CD14-positive monocyte (primary cell): ENCODE results near the gene GRK7. TPM values are rescaled to one million over a fixed set of nuclear protein-coding genes. Genes with fewer than 3 reads are reported as not detected.
A peak's percentile ranks its signal among the peaks of the same experiment; 100 is the strongest.

ENCODE experiments used
- DNase-seq, 3 donors: peaks; one replicate each; pipeline ENCODE4 v3.0.0-alpha.2; 2011 to 2022
- H2AFZ ChIP-seq: 2 replicates; pipeline ENCODE4 v1.6.0; 2012; ENCODE audit warnings: mild to moderate bottlenecking, low read depth, low read length, inconsistent platforms; ENCODE audit not compliant: insufficient read depth, poor library complexity, severe bottlenecking
- H3K27ac ChIP-seq, 2 donors: 1 replicate in 1 of 2; 2 replicates in 1 of 2; pipeline ENCODE4 v1.5.1; 2012 to 2013; ENCODE audit warnings: low read length in 2 of 2, control low read depth in 1 of 2, inconsistent platforms in 1 of 2, low read depth in 1 of 2, mild to moderate bottlenecking in 1 of 2
- H3K27me3 ChIP-seq, 2 donors: one replicate each; pipeline versions ENCODE4 v1.6.0 to v1.6.1; 2011 to 2013; ENCODE audit warnings: low read length in 2 of 2; ENCODE audit not compliant: control insufficient read depth in 2 of 2, insufficient read depth in 2 of 2
- H3K36me3 ChIP-seq, 2 donors: replicated peaks in 1 of 2; 1 replicate in 1 of 2; 2 replicates in 1 of 2; pipeline versions ENCODE4 v1.5.1 to v1.6.1; 2012 to 2013; ENCODE audit warnings: low read length in 2 of 2, control low read depth in 1 of 2, inconsistent platforms in 1 of 2, mild to moderate bottlenecking in 1 of 2; ENCODE audit not compliant: insufficient read depth in 2 of 2, control insufficient read depth in 1 of 2
- H3K4me1 ChIP-seq, 2 donors: 1 replicate in 1 of 2; 2 replicates in 1 of 2; pipeline versions ENCODE4 v1.5.1 to v1.6.1; 2012 to 2013; ENCODE audit warnings: low read length in 2 of 2, control low read depth in 1 of 2, inconsistent platforms in 1 of 2, mild to moderate bottlenecking in 1 of 2, moderate library complexity in 1 of 2; ENCODE audit not compliant: insufficient read depth in 2 of 2, control insufficient read depth in 1 of 2
- H3K4me2 ChIP-seq: replicated peaks from 2 replicates; pipeline ENCODE3; 2012; ENCODE audit warnings: low read length, moderate library complexity, mild to moderate bottlenecking; ENCODE audit not compliant: poor library complexity, severe bottlenecking; ENCODE audit errors: extremely low read depth
- H3K4me3 ChIP-seq, 3 experiments: fragments of 200-600 bp in 1 of 3; sonication (generic) in 1 of 3; replicated peaks in 1 of 3; 1 replicate in 2 of 3; 2 replicates in 1 of 3; pipeline ENCODE4 v1.5.1; 2011 to 2013; ENCODE audit warnings: low read length in 3 of 3, mild to moderate bottlenecking in 3 of 3, control low read depth in 2 of 3, low read depth in 2 of 3, inconsistent platforms in 1 of 3, moderate library complexity in 1 of 3
- H3K79me2 ChIP-seq: 2 replicates; pipeline ENCODE4 v1.6.0; 2012; ENCODE audit warnings: mild to moderate bottlenecking, control low read depth, inconsistent platforms, low read length, moderate library complexity; ENCODE audit not compliant: insufficient read depth
- H3K9ac ChIP-seq: 2 replicates; pipeline ENCODE4 v1.6.0; 2017; ENCODE audit warnings: low read length, mild to moderate bottlenecking; ENCODE audit not compliant: insufficient read depth, poor library complexity, severe bottlenecking
- H3K9me3 ChIP-seq, 2 donors: replicated peaks in 1 of 2; 1 replicate in 1 of 2; 2 replicates in 1 of 2; pipeline versions ENCODE4 v1.5.1 to v1.6.1; 2012 to 2013; ENCODE audit warnings: low read length in 2 of 2, control low read depth in 1 of 2; ENCODE audit not compliant: control insufficient read depth in 1 of 2, insufficient read depth in 1 of 2
- H4K20me1 ChIP-seq: 2 replicates; pipeline ENCODE4 v1.6.0; 2012; ENCODE audit warnings: mild to moderate bottlenecking, low read length, control low read depth, moderate library complexity; ENCODE audit not compliant: insufficient read depth
- H3K27ac Mint-ChIP-seq, 7 donors: one replicate each; pipeline ENCODE4 v1.8.0; 2020; ENCODE audit warnings: mild to moderate bottlenecking in 7 of 7, mixed read lengths in 7 of 7, moderate library complexity in 6 of 7, inconsistent platforms in 2 of 7
- H3K27me3 Mint-ChIP-seq, 3 donors: one replicate each; pipeline ENCODE4 v1.8.0; 2021 to 2022; ENCODE audit warnings: low read depth in 3 of 3, mild to moderate bottlenecking in 3 of 3, mixed read lengths in 3 of 3, moderate library complexity in 3 of 3, inconsistent platforms in 1 of 3
- H3K36me3 Mint-ChIP-seq, 2 donors: one replicate each; pipeline ENCODE4 v1.8.0; 2020; ENCODE audit warnings: mixed read lengths in 2 of 2, inconsistent platforms in 1 of 2, mild to moderate bottlenecking in 1 of 2
- H3K4me1 Mint-ChIP-seq: one replicate; pipeline ENCODE4 v1.8.0; 2020; ENCODE audit warnings: mild to moderate bottlenecking, mixed read lengths
- H3K4me3 Mint-ChIP-seq, 2 donors: one replicate each; pipeline ENCODE4 v1.8.0; 2020; ENCODE audit warnings: mild to moderate bottlenecking in 2 of 2, mixed read lengths in 2 of 2, moderate library complexity in 1 of 2
- H3K9me3 Mint-ChIP-seq, 7 donors: one replicate each; pipeline ENCODE4 v1.8.0; 2020 to 2022; ENCODE audit warnings: mixed read lengths in 7 of 7, mild to moderate bottlenecking in 6 of 7, moderate library complexity in 6 of 7, inconsistent platforms in 2 of 7
- CTCF ChIP-seq: fragments of 200-600 bp; IDR thresholded peaks from one replicate; pipeline ENCODE4 v1.8.0; 2022; ENCODE audit warnings: antibody characterized with exemption, mild to moderate bottlenecking
- WGBS: methylation state at CpG from one replicate; pipeline ENCODE4 v1.1.5; 2013; ENCODE audit warnings: missing lambda C conversion rate; ENCODE audit not compliant: insufficient coverage; 5-methylcytosine and 5-hydroxymethylcytosine counted together
- intact Hi-C, 2 donors: fragments of 100-400 bp; cut with micrococcal nuclease; formaldehyde crosslinking; loops; one replicate each; pipeline versions ENCODE4 v1.15.0 to v1.15.1; 2023
- polyA plus RNA-seq, 3 donors: library from polyadenylated mRNA; depleted of rRNA in 1 of 3; unstranded in 2 of 3; stranded (reverse) in 1 of 3; fragments of 300-500 nt in 2 of 3; fragments of >200 nt in 1 of 3; fragmentation: Illumina TruSeq in 2 of 3; gene quantifications; 1 replicate in 2 of 3; 2 replicates in 1 of 3; pipeline ENCODE4 v1.2.3, GENCODE V29; 2012 to 2021

The GRK7 gene
- polyA plus RNA-seq, 3 donors, result 0.04 to 0.07 TPM; not detected in 1

- Histone ChIP-seq H3K27ac (no peak overlapping the region), H3K4me2 (no peak overlapping the region), H2AFZ (no peak overlapping the region), H3K9me3 (no peaks in the 10 kb centered on the region), H3K36me3 (no peaks in the 10 kb centered on the region), H4K20me1 (no peaks in the 10 kb centered on the region), H3K4me1 (no peaks in the 10 kb centered on the region), H3K4me3 (no peak overlapping the region), H3K27me3 (no peaks in the 10 kb centered on the region), H3K9ac (no peak overlapping the region), H3K79me2 (no peaks in the 10 kb centered on the region)
- Mint-ChIP-seq H3K4me1 (peaks cover 12% of the 10 kb centered on the region), H3K9me3 (peaks cover 0 to 2% (median 0%) of the 10 kb centered on the region in 7 donors), H3K27me3 (peaks cover 0 to 4% (median under 1%) of the 10 kb centered on the region in 3 donors), H3K4me3 (no peak overlapping the region), H3K36me3 (no peaks in the 10 kb centered on the region), H3K27ac (no peak overlapping the region)
- DNase-seq, result no peak
- intact Hi-C loops, result no loop called here
- no peak for TF ChIP-seq CTCF
Observed at GRCh38 chr3:141723255-141723654, 40.0 kb upstream of the GRK7 start.

- H3K9ac ChIP-seq, result no peak overlapping the region
- intact Hi-C loops, result no loop called here
- H3K27ac ChIP-seq, result no peak overlapping the region
- H3K9me3 ChIP-seq, result no peaks in the 10 kb centered on the region
- peaks cover 12% of the 10 kb centered on the region for H3K4me1 Mint-ChIP-seq
- peak overlapping the region; percentile 33 for H2AFZ ChIP-seq
- TF ChIP-seq CTCF, result no peak
- no peak overlapping the region for H3K4me3 ChIP-seq
- whole genome bisulfite sequencing, result 100% methylated on average over 1 of the region's 1 CpG
- H3K4me2 ChIP-seq, result no peak overlapping the region
- H3K27ac Mint-ChIP-seq, result no peak overlapping the region
- H3K36me3 ChIP-seq, result no peaks in the 10 kb centered on the region
- no peaks in the 10 kb centered on the region for H3K36me3 Mint-ChIP-seq
- no peaks in the 10 kb centered on the region for H3K79me2 ChIP-seq
- peaks cover 0 to 4% (median 0%) of the 10 kb centered on the region in 3 donors for H3K27me3 Mint-ChIP-seq
- no peaks in the 10 kb centered on the region for H3K27me3 ChIP-seq
- no peak for DNase-seq
- H3K4me3 Mint-ChIP-seq, result no peak overlapping the region
- H3K9me3 Mint-ChIP-seq, result peaks cover 0 to 1% (median 0%) of the 10 kb centered on the region in 7 donors
- no peaks in the 10 kb centered on the region for H4K20me1 ChIP-seq
- H3K4me1 ChIP-seq, result no peaks in the 10 kb centered on the region
Observed at GRCh38 chr3:141724186-141724585, 39.0 kb upstream of the GRK7 start.
